OCI-LY7 (cell line): Measurements from ENCODE around the gene TLCD1. TPM values are rescaled to one million over a fixed set of nuclear protein-coding genes. Genes with fewer than 3 reads are reported as not detected.
A peak's percentile ranks its signal among the peaks of the same experiment; 100 is the strongest.

Source experiments
- BruUV-seq: library from RNA; stranded (reverse); fragments of 400-500 nt; replicated peaks from 2 replicates; lab custom pipeline; 2021; lab: Mats Ljungman, UMichigan
- CTCF ChIA-PET: fragments of 300-600 bp; sonication (Branson Sonifier 250); formaldehyde crosslinking; loops from one replicate; lab custom pipeline; 2022; ENCODE audit warnings: antibody characterized with exemption; ENCODE audit not compliant: unreplicated experiment; lab: Charles Lee
- POLR2A ChIA-PET: fragments of 300-600 bp; sonication (Branson Sonifier 250); formaldehyde crosslinking; loops from one replicate; lab custom pipeline; 2022; ENCODE audit warnings: antibody characterized with exemption; lab: Charles Lee
- DNase-seq: peaks from one replicate; pipeline ENCODE4 v3.0.0-alpha.2; 2015; ENCODE audit warnings: low spot score
- H2AFZ ChIP-seq: fragments of 200-600 bp; sonication (generic), shearing (Covaris generic); 2 replicates; pipeline ENCODE4 v1.6.1; 2014; ENCODE audit warnings: mild to moderate bottlenecking, antibody characterized with exemption, low read length, moderate library complexity
- H3K27ac ChIP-seq: fragments of 200-600 bp; sonication (generic); 2 replicates; pipeline ENCODE4 v1.5.1; 2014; ENCODE audit warnings: mixed run types, low read depth, mild to moderate bottlenecking, moderate library complexity, low read length, inconsistent platforms; ENCODE audit not compliant: poor library complexity, severe bottlenecking
- H3K36me3 ChIP-seq: fragments of 200-600 bp; sonication (generic); 2 replicates; pipeline ENCODE4 v1.6.1; 2014; ENCODE audit warnings: mild to moderate bottlenecking, antibody characterized with exemption, low read length, moderate library complexity, mixed read lengths; ENCODE audit not compliant: insufficient read depth
- H3K4me1 ChIP-seq: fragments of 200-600 bp; sonication (generic); 2 replicates; pipeline ENCODE4 v1.5.1; 2014; ENCODE audit warnings: mild to moderate bottlenecking, low read length; ENCODE audit not compliant: insufficient read depth, poor library complexity, severe bottlenecking
- H3K4me2 ChIP-seq: fragments of 200-600 bp; sonication (generic); 2 replicates; pipeline ENCODE4 v1.6.1; 2014; ENCODE audit warnings: mild to moderate bottlenecking, low read length
- H3K4me3 ChIP-seq: fragments of 200-600 bp; sonication (generic); 2 replicates; pipeline ENCODE4 v1.5.1; 2014; ENCODE audit warnings: mild to moderate bottlenecking, low read depth, low read length; ENCODE audit not compliant: poor library complexity, severe bottlenecking
- H3K79me2 ChIP-seq: fragments of 200-600 bp; sonication (generic); 2 replicates; pipeline ENCODE4 v1.6.1; 2016; ENCODE audit warnings: low read depth, mild to moderate bottlenecking, low read length, moderate library complexity, mixed read lengths; ENCODE audit not compliant: insufficient read depth
- H3K9me2 ChIP-seq: fragments of 200-600 bp; sonication (generic); 2 replicates; pipeline ENCODE4 v1.6.1; 2016; ENCODE audit warnings: mild to moderate bottlenecking, low read length, mixed read lengths; ENCODE audit not compliant: insufficient read depth
- H3K9me3 ChIP-seq: fragments of 200-600 bp; sonication (generic); 2 replicates; pipeline ENCODE4 v1.6.1; 2014; ENCODE audit warnings: mild to moderate bottlenecking, mixed run types, low read length, mixed read lengths
- H4K20me1 ChIP-seq: fragments of 200-600 bp; sonication (generic); 2 replicates; pipeline ENCODE4 v1.6.1; 2014; ENCODE audit warnings: mild to moderate bottlenecking, antibody characterized with exemption, low read length, moderate library complexity, mixed read lengths; ENCODE audit not compliant: insufficient read depth
- CTCF ChIP-seq: fragments of 200-600 bp; sonication (generic); conservative IDR thresholded peaks from 2 replicates; pipeline ENCODE4 v1.5.1; 2014; ENCODE audit warnings: mild to moderate bottlenecking, antibody characterized with exemption, low read length, moderate library complexity, mixed read lengths
- EZH2phosphoT487 ChIP-seq: fragments of 200-600 bp; sonication (generic); IDR thresholded peaks from 2 replicates; pipeline ENCODE4 v1.6.1; 2018; ENCODE audit warnings: low read depth, borderline replicate concordance, mild to moderate bottlenecking, mixed run types, antibody characterized with exemption, low read length, moderate library complexity, mixed read lengths
- intact Hi-C: fragments of 100-400 bp; cut with micrococcal nuclease; formaldehyde crosslinking; loops from one replicate; pipeline ENCODE4 v1.10.0; 2022; ENCODE audit not compliant: unreplicated experiment
- total RNA-seq, 2 experiments: library from RNA; depleted of rRNA in 1 of 2; stranded (reverse); fragments of >200 nt in 1 of 2; shearing (Covaris generic) in 1 of 2; gene quantifications; 2 replicates each; pipeline ENCODE4 v1.2.3, GENCODE V29; 2014 to 2022

The TLCD1 gene
- total RNA-seq, 2 experiments from 2014 or later: 0.28 to 2.5 TPM

GRCh38 chr17:28749516-28750177 lies 23.6 kb upstream of the TLCD1 start:
- Histone ChIP-seq H3K4me1 (peaks cover 35% of the 10 kb centered on the region), H3K4me2 (peak overlapping the region; percentile 7; the same call in 1 of the 2 replicates), H4K20me1 (peaks cover 28% of the 10 kb centered on the region), H3K79me2 (peaks cover 32% of the 10 kb centered on the region), H3K36me3 (peaks cover 80% of the 10 kb centered on the region), H3K9me2 (no peaks in the 10 kb centered on the region), H2AFZ (no peak overlapping the region), H3K4me3 (no peak overlapping the region), H3K9me3 (no peaks in the 10 kb centered on the region), H3K27ac (peak overlapping the region; percentile 38)
- DNase-seq: no peak
- no peak for TF ChIP-seq EZH2phosphoT487
- TF ChIP-seq CTCF: no peak
- BruUV-seq: TSS peak; percentile 4
- intact Hi-C loops: loop anchor here (1.0 kb wide), 2 partner anchors 11 to 22 kb away; no protein-coding TSS in a partner anchor
- ChIA-PET POLR2A (interaction anchor here (1.0 to 2.1 kb wide), 2 partner anchors 15 to 22 kb away, joined by 5 to 6 read pairs; no protein-coding TSS in a partner anchor), CTCF (interaction anchor here (0.8 to 3.3 kb wide), 4 partner anchors 8 to 77 kb away, joined by 3 to 27 read pairs (median 4); partner anchors contain the start of genes NEK8 and TLCD1)

GRCh38 chr17:28748852-28749515 lies 23.0 kb upstream of the TLCD1 start:
- Histone ChIP-seq H3K79me2 (peaks cover 39% of the 10 kb centered on the region), H3K4me1 (peaks cover 35% of the 10 kb centered on the region), H3K4me3 (no peak overlapping the region), H4K20me1 (peaks cover 30% of the 10 kb centered on the region), H3K4me2 (no peak overlapping the region; the same call in 1 of the 2 replicates), H2AFZ (no peak overlapping the region), H3K27ac (no peak overlapping the region), H3K9me2 (no peaks in the 10 kb centered on the region), H3K9me3 (no peaks in the 10 kb centered on the region), H3K36me3 (peaks cover 83% of the 10 kb centered on the region)
- TF ChIP-seq CTCF (no peak), EZH2phosphoT487 (no peak)
- CTCF ChIA-PET: interaction anchor here (0.9 to 3.3 kb wide), 4 partner anchors 7 to 38 kb away, joined by 3 to 27 read pairs (median 4); partner anchors contain the start of genes NEK8 and TLCD1
- intact Hi-C loops: no loop called here
- no TSS peak for BruUV-seq
- POLR2A ChIA-PET: no interaction called here
- DNase-seq: no peak
